DMS53 treated with DMSO at 0.1 percent for 48 hours (cell line): ENCODE measurements around the gene LEMD2.

Experiments
- DNase-seq: peaks from one replicate; lab custom pipeline; 2025; ENCODE audit not compliant: unreplicated experiment; lab: John Stamatoyannopoulos, UW

Gene LEMD2

GRCh38 chr6:33759887-33760629, 28.9 kb downstream of the LEMD2 start:
- no peak for DNase-seq

GRCh38 chr6:33758815-33759216, 30.1 kb downstream of the LEMD2 start:
- no peak for DNase-seq

- DNase-seq: no peak
These were observed 31.0 kb downstream of the LEMD2 start for GRCh38 chr6:33757906-33758305.

GRCh38 chr6:33757113-33757512, 31.8 kb downstream of the LEMD2 start:
- no peak for DNase-seq

GRCh38 chr6:33756211-33756954, 32.5 kb downstream of the LEMD2 start:
- no peak for DNase-seq

GRCh38 chr6:33755070-33755869, 33.7 kb downstream of the LEMD2 start:
- no peak for DNase-seq

GRCh38 chr6:33754222-33754621, 34.7 kb downstream of the LEMD2 start:
- DNase-seq: no peak

GRCh38 chr6:33752646-33753015, 36.3 kb downstream of the LEMD2 start:
- no peak for DNase-seq

- peak; percentile 26 for DNase-seq
These were observed 36.9 kb downstream of the LEMD2 start for GRCh38 chr6:33751771-33752645.

- DNase-seq: no peak
These were observed 38.5 kb downstream of the LEMD2 start for GRCh38 chr6:33750244-33750991.

GRCh38 chr6:33749401-33749800, 39.5 kb downstream of the LEMD2 start:
- DNase-seq: no peak

- no peak for DNase-seq
These were observed 40.1 kb downstream of the LEMD2 start for GRCh38 chr6:33748841-33749240.

- DNase-seq: no peak
These were observed 41.1 kb downstream of the LEMD2 start for GRCh38 chr6:33747823-33748222.

- DNase-seq: no peak
These were observed 42.3 kb downstream of the LEMD2 start, which contains the start of gene IP6K3 for GRCh38 chr6:33746651-33747100. Gene IP6K3, minus strand, starts transcription at chr6:33746905. Its CDS starts 11,429 bp downstream, at chr6:33735476.

- peak; percentile 34 for DNase-seq
These were observed 42.8 kb downstream of the LEMD2 start for GRCh38 chr6:33746036-33746600.

- peak; percentile 37 for DNase-seq
These were observed 43.4 kb downstream of the LEMD2 start for GRCh38 chr6:33745548-33745947.

- DNase-seq: peak; percentile 6
These were observed 43.9 kb downstream of the LEMD2 start for GRCh38 chr6:33744895-33745546.

GRCh38 chr6:33744001-33744848, 44.7 kb downstream of the LEMD2 start:
- peak; percentile 92 for DNase-seq
